HFFc6 (cell line): ENCODE results near the gene PRADC1. TPM values are rescaled to one million over a fixed set of nuclear protein-coding genes. Genes with fewer than 3 reads are reported as not detected.
A peak's percentile ranks its signal among the peaks of the same experiment; 100 is the strongest.

Source experiments
- DNase-seq: peaks from one replicate; pipeline ENCODE4 v3.0.0-alpha.2; 2018
- H3K27ac Mint-ChIP-seq: 2 replicates; pipeline ENCODE4 v1.8.0; 2020; ENCODE audit warnings: mild to moderate bottlenecking, mixed read lengths
- H3K27me3 Mint-ChIP-seq: 2 replicates; pipeline ENCODE4 v1.8.0; 2021; ENCODE audit warnings: mild to moderate bottlenecking, moderate library complexity, mixed read lengths; ENCODE audit not compliant: insufficient read depth
- H3K36me3 Mint-ChIP-seq: 2 replicates; pipeline ENCODE4 v1.8.0; 2021; ENCODE audit warnings: low read depth, mixed read lengths
- H3K4me1 Mint-ChIP-seq: 2 replicates; pipeline ENCODE4 v1.8.0; 2020; ENCODE audit warnings: low read depth, mixed read lengths
- H3K4me3 Mint-ChIP-seq: 2 replicates; pipeline ENCODE4 v1.8.0; 2020; ENCODE audit warnings: mild to moderate bottlenecking, moderate library complexity, mixed read lengths
- H3K9me3 Mint-ChIP-seq: 2 replicates; pipeline ENCODE4 v1.8.0; 2020; ENCODE audit warnings: mild to moderate bottlenecking, mixed read lengths
- CTCF ChIP-seq: fragments of 200-600 bp; sonication (generic); IDR thresholded peaks from 2 replicates; pipeline ENCODE4 v1.5.0; 2021; ENCODE audit warnings: antibody characterized with exemption, mild to moderate bottlenecking
- long read RNA-seq: library from polyadenylated mRNA; unstranded; transcript quantifications from one replicate; pipeline ENCODE4 v2.0.0, GENCODE V29; 2019
- total RNA-seq, 6 experiments: library from RNA; stranded (reverse); fragmentation: NEBNext Ultra II Directional; extraction: Animal tissue kit (Norgen Biotek cat#: 25700); gene quantifications; 2 replicates in 1 of 6; 3 replicates in 5 of 6; pipeline ENCODE4 v1.2.3, GENCODE V29; 2021

Gene PRADC1
- 10 to 100 TPM; 27.5 to 38.7 (median 31.7) TPM for total RNA-seq
- long read RNA-seq, transcript PRADC1-201 (5 exons, 1,083 nt), result major isoform, 51 of 54 reads
- long read RNA-seq, partial matches to known transcripts, result 2 of 54 reads
- long read RNA-seq, other reads (novel, unspliced or antisense), result 0 of 54 reads

GRCh38 chr2:73233154-73233931 lies at the start of gene PRADC1:
TSS of gene PRADC1 (minus strand) at chr2:73233239. CDS start at chr2:73233160, 79 bp downstream.
- Mint-ChIP-seq H3K27me3 (peaks cover 3% of the 10 kb centered on the region; the same call in 1 of the 2 replicates), H3K4me3 (peak within 1 kb of the TSS; percentile 100), H3K9me3 (no peaks in the 10 kb centered on the region), H3K36me3 (peaks cover 14% of the 10 kb centered on the region), H3K4me1 (peaks cover 33% of the 10 kb centered on the region), H3K27ac (peak within 1 kb of the TSS; percentile 96)
- TF ChIP-seq CTCF, result no peak
- peak; percentile 100 for DNase-seq

- no peaks in the 10 kb centered on the region for H3K4me1 Mint-ChIP-seq
- DNase-seq, result no peak
- peaks cover 30% of the 10 kb centered on the region for H3K27me3 Mint-ChIP-seq
- no peaks in the 10 kb centered on the region for H3K9me3 Mint-ChIP-seq
- 0 out of 2 replicates have a peak, but pooled peaks cover 4% of the 10 kb centered on the region for H3K36me3 Mint-ChIP-seq
- H3K4me3 Mint-ChIP-seq, result no peak overlapping the region
- TF ChIP-seq CTCF, result no peak
- H3K27ac Mint-ChIP-seq, result no peak overlapping the region
These were observed 48.2 kb upstream of the PRADC1 start for GRCh38 chr2:73281244-73281643.

- Mint-ChIP-seq H3K9me3 (no peaks in the 10 kb centered on the region), H3K4me1 (no peaks in the 10 kb centered on the region), H3K27ac (no peak overlapping the region), H3K27me3 (peaks cover 19% of the 10 kb centered on the region), H3K36me3 (0 out of 2 replicates have a peak, but pooled peaks cover 4% of the 10 kb centered on the region), H3K4me3 (no peak overlapping the region)
- DNase-seq, result no peak
- TF ChIP-seq CTCF, result no peak
These were observed 46.8 kb upstream of the PRADC1 start for GRCh38 chr2:73279852-73280251.

GRCh38 chr2:73272270-73272669 lies 39.2 kb upstream of the PRADC1 start:
- Mint-ChIP-seq H3K4me1 (no peaks in the 10 kb centered on the region), H3K36me3 (peaks cover 7% of the 10 kb centered on the region; the same call in 1 of the 2 replicates), H3K9me3 (peaks cover 4% of the 10 kb centered on the region; the same call in 1 of the 2 replicates), H3K27ac (no peak overlapping the region), H3K27me3 (peaks cover 35% of the 10 kb centered on the region), H3K4me3 (no peak overlapping the region)
- no peak for DNase-seq
- no peak for TF ChIP-seq CTCF

GRCh38 chr2:73269686-73270465 lies 36.8 kb upstream of the PRADC1 start:
- Mint-ChIP-seq H3K4me3 (no peak overlapping the region), H3K9me3 (peaks cover 4% of the 10 kb centered on the region; the same call in 1 of the 2 replicates), H3K36me3 (peaks cover 7% of the 10 kb centered on the region; the same call in 1 of the 2 replicates), H3K27ac (no peak overlapping the region), H3K4me1 (no peaks in the 10 kb centered on the region), H3K27me3 (peaks cover 44% of the 10 kb centered on the region)
- TF ChIP-seq CTCF, result no peak
- DNase-seq, result no peak
